Effector memory CD8-positive, alpha-beta T cell (primary cell): ENCODE results near the gene PSME3.

Experiments
- ATAC-seq: fragments of 150-1000 bp; cut with Tn5 transposase; replicated peaks from 2 replicates; pipeline ENCODE4 v1.10.0; 2021; ENCODE audit warnings: mild to moderate bottlenecking, moderate library complexity
- DNase-seq, 3 experiments: peaks; one replicate each; pipeline ENCODE4 v3.0.0; 2021
- H3K27ac Mint-ChIP-seq, 2 donors: one replicate each; pipeline ENCODE4 v1.8.0; 2022; ENCODE audit warnings: mild to moderate bottlenecking in 2 of 2, mixed read lengths in 2 of 2, moderate library complexity in 2 of 2
- H3K27me3 Mint-ChIP-seq, 2 donors: one replicate each; pipeline ENCODE4 v1.8.0; 2022; ENCODE audit warnings: mixed read lengths in 2 of 2
- H3K36me3 Mint-ChIP-seq: one replicate; pipeline ENCODE4 v1.8.0; 2022; ENCODE audit warnings: mild to moderate bottlenecking, moderate library complexity, mixed read lengths; ENCODE audit not compliant: insufficient read depth
- H3K4me1 Mint-ChIP-seq, 2 donors: one replicate each; pipeline ENCODE4 v1.8.0; 2022; ENCODE audit warnings: low read depth in 2 of 2, mixed read lengths in 2 of 2
- H3K4me3 Mint-ChIP-seq, 2 donors: one replicate each; pipeline ENCODE4 v1.8.0; 2022; ENCODE audit warnings: mild to moderate bottlenecking in 2 of 2, mixed read lengths in 2 of 2, moderate library complexity in 2 of 2
- H3K9me3 Mint-ChIP-seq, 2 donors: one replicate each; pipeline ENCODE4 v1.8.0; 2022; ENCODE audit warnings: mixed read lengths in 2 of 2

PSME3 gene

DNA sequence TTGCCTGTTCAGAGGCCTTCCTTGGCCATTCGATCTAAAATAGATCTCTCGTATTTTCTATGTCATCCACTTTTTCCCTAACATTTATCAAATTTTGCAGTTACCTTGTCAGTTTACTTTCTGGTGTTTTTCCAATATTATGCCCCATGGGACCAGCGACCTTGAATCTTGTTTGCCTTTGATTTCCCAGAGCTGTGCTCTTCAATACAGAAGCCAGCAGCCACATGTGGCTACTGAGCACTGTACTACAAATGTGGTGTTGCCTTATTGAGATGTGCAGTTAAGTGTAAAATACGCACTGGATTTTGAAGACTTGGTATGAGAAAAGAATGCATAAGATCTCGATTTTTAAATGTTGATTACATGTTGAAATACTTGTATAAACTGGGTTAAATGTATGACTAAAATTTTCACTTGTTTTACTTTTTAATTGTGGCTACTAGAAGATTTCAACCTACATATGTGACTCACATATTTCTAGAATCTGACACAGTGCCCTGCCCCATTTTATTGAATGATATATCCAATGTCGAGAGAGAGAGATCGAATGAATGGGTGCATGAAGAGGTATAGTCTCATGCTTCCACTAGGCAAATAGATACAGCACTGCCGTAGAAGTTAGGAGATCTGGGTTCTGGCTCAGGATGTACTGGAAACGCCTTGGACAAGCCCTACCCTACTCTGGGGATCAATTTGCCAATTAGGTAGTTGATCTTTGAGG lies 824 bp upstream of the PSME3 start:
- no peaks in the 10 kb centered on the region for H3K9me3 Mint-ChIP-seq
- ATAC-seq (peak; percentile 13), DNase-seq (peak in 1 of 3 experiments; percentile 4)
- H3K36me3 Mint-ChIP-seq = peaks cover 40% of the 10 kb centered on the region
- peaks cover 17 to 21% of the 10 kb centered on the region in 2 donors for H3K27me3 Mint-ChIP-seq
- H3K4me3 Mint-ChIP-seq = peak overlapping the region; percentile 96 to 97
- peaks cover 7 to 14% of the 10 kb centered on the region in 2 donors for H3K4me1 Mint-ChIP-seq
- peak overlapping the region; percentile 99 for H3K27ac Mint-ChIP-seq

DNA sequence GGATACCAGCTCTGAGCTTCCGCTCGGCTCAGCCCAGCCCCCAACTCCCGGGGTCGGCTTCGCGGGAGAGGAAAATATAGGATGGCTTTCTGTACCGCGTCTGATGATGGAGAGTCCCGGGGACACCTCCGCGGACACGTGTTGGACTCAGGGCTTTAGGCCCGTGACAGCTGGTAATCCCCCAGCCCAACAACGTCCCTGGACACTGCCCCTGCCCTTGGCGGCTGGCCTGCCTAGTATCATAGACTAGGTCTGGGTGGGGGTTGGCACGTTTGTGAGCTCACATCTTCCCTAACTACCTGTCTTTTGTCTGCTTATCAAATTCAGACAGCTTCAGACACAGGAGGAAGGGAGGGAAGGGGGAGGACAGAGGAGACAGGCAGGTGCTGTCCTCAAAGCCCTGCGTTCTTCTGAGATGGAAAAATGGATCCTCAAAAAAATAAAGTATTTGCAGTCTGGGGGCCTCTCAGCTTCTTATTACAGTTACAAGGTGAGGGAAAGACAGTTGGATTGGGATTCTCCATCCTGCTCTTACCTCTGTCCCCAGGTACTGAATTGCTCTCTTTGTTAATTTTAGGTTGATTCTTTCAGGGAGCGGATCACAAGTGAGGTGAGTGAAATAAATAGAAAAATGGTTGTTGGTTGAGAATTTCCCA lies 698 bp downstream of the PSME3 start:
- H3K27ac Mint-ChIP-seq = peak overlapping the region; percentile 99
- H3K9me3 Mint-ChIP-seq = no peaks in the 10 kb centered on the region
- H3K36me3 Mint-ChIP-seq = peaks cover 55% of the 10 kb centered on the region
- H3K27me3 Mint-ChIP-seq = peaks cover 4 to 6% of the 10 kb centered on the region in 2 donors
- H3K4me3 Mint-ChIP-seq = peak overlapping the region; percentile 96 to 97
- DNase-seq (no peak), ATAC-seq (no peak)
- H3K4me1 Mint-ChIP-seq = peaks cover 11 to 14% of the 10 kb centered on the region in 2 donors

- DNase-seq = no peak
- no peak for ATAC-seq
- H3K4me3 Mint-ChIP-seq = no peak overlapping the region
- H3K9me3 Mint-ChIP-seq = no peaks in the 10 kb centered on the region
- H3K4me1 Mint-ChIP-seq = peaks cover 11 to 14% of the 10 kb centered on the region in 2 donors
- peak overlapping the region in 1 of 2 donors; percentile 77 for H3K27ac Mint-ChIP-seq
- H3K36me3 Mint-ChIP-seq = peaks cover 73% of the 10 kb centered on the region
- no peaks in the 10 kb centered on the region for H3K27me3 Mint-ChIP-seq
Measured at GRCh38 chr17:42835732-42836131, 2.5 kb downstream of the PSME3 start.

GRCh38 chr17:42841975-42842685 lies 8.9 kb downstream of the PSME3 start:
- no peak for DNase-seq
- Mint-ChIP-seq H3K27ac (no peak overlapping the region), H3K4me3 (no peak overlapping the region), H3K36me3 (peaks cover 60% of the 10 kb centered on the region), H3K9me3 (no peaks in the 10 kb centered on the region), H3K27me3 (no peaks in the 10 kb centered on the region), H3K4me1 (peaks cover 8 to 14% of the 10 kb centered on the region in 2 donors)
- no peak for ATAC-seq

GRCh38 chr17:42843358-42843934 lies 10.2 kb downstream of the PSME3 start:
- Mint-ChIP-seq H3K9me3 (no peaks in the 10 kb centered on the region), H3K27me3 (no peaks in the 10 kb centered on the region), H3K4me3 (no peak overlapping the region), H3K36me3 (peaks cover 47% of the 10 kb centered on the region), H3K27ac (no peak overlapping the region), H3K4me1 (peaks cover 8 to 10% of the 10 kb centered on the region in 2 donors)
- DNase-seq (no peak), ATAC-seq (no peak)

DNA sequence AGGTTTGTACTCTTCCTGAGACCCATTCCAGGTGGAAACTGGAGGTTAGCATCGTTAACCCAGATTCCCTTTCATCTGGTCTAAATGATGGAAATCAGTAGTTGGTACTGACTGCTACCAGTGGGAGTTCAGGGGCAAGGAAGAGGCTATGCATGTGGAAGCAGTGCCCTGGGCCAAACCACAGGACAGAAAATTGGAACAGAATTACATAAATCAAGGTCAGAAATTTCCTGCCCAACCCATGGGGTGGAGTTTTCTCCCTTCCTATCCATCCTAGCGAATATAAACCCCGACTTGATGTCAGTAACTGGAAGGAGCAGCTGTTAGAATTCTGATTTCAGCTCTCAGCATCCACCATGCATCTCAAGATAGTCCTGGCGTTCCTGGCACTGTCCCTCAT lies 11.1 kb downstream of the PSME3 start, which contains the start of gene AOC2:
Gene AOC2, plus strand, starts transcription at position 310 of the 400 bp plus-strand sequence. Its CDS starts 47 bp downstream, at position 357.
- no peak within 1 kb of the TSS for H3K27ac Mint-ChIP-seq
- peaks cover 39% of the 10 kb centered on the region for H3K36me3 Mint-ChIP-seq
- DNase-seq (no peak), ATAC-seq (no peak)
- no peaks in the 10 kb centered on the region for H3K9me3 Mint-ChIP-seq
- peaks cover 8 to 10% of the 10 kb centered on the region in 2 donors for H3K4me1 Mint-ChIP-seq
- no peaks in the 10 kb centered on the region for H3K27me3 Mint-ChIP-seq
- H3K4me3 Mint-ChIP-seq = no peak within 1 kb of the TSS

DNA sequence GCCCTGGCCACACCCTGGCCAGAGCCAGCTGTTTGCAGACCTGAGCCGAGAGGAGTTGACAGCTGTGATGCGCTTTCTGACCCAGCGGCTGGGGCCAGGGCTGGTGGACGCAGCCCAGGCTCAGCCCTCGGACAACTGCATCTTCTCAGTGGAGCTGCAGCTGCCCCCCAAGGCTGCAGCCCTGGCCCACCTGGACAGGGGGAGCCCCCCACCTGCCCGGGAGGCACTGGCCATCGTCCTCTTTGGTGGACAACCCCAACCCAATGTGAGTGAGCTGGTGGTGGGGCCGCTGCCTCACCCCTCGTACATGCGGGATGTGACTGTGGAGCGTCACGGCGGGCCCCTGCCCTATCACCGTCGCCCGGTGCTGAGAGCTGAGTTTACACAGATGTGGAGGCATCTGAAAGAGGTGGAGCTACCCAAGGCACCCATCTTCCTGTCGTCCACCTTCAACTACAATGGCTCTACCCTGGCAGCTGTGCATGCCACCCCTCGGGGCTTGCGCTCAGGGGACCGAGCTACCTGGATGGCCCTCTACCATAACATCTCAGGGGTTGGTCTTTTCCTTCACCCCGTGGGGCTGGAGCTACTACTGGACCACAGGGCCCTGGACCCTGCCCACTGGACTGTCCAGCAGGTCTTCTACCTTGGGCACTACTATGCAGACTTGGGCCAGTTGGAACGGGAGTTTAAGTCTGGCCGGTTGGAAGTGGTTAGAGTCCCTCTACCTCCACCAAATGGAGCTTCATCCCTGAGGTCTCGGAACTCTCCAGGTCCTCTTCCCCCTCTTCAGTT lies 11.8 kb downstream of the PSME3 start:
- Mint-ChIP-seq H3K27me3 (no peaks in the 10 kb centered on the region), H3K9me3 (no peaks in the 10 kb centered on the region), H3K27ac (no peak overlapping the region), H3K36me3 (peaks cover 32% of the 10 kb centered on the region), H3K4me1 (peaks cover 8 to 10% of the 10 kb centered on the region in 2 donors), H3K4me3 (no peak overlapping the region)
- ATAC-seq (no peak), DNase-seq (no peak)

- DNase-seq = no peak
- no peaks in the 10 kb centered on the region for H3K9me3 Mint-ChIP-seq
- no peak overlapping the region for H3K4me3 Mint-ChIP-seq
- H3K4me1 Mint-ChIP-seq = peaks cover 8 to 13% of the 10 kb centered on the region in 2 donors
- H3K27me3 Mint-ChIP-seq = no peaks in the 10 kb centered on the region
- H3K36me3 Mint-ChIP-seq = peaks cover 26% of the 10 kb centered on the region
- ATAC-seq = no peak
- peak overlapping the region in 1 of 2 donors; percentile 59 for H3K27ac Mint-ChIP-seq
Measured at GRCh38 chr17:42845556-42845917, 12.3 kb downstream of the PSME3 start.

- H3K27ac Mint-ChIP-seq = peak overlapping the region; percentile 59 to 62
- DNase-seq (no peak), ATAC-seq (peak; percentile 42)
- H3K9me3 Mint-ChIP-seq = no peaks in the 10 kb centered on the region
- peaks cover 8 to 13% of the 10 kb centered on the region in 2 donors for H3K4me1 Mint-ChIP-seq
- no peak overlapping the region for H3K4me3 Mint-ChIP-seq
- H3K36me3 Mint-ChIP-seq = peaks cover 21% of the 10 kb centered on the region
- no peaks in the 10 kb centered on the region for H3K27me3 Mint-ChIP-seq
Measured at GRCh38 chr17:42845918-42846593, 12.9 kb downstream of the PSME3 start.

- ATAC-seq (no peak), DNase-seq (no peak)
- peak overlapping the region; percentile 59 to 62 for H3K27ac Mint-ChIP-seq
- no peak overlapping the region for H3K4me3 Mint-ChIP-seq
- H3K9me3 Mint-ChIP-seq = no peaks in the 10 kb centered on the region
- H3K4me1 Mint-ChIP-seq = peaks cover 8 to 13% of the 10 kb centered on the region in 2 donors
- peaks cover 15% of the 10 kb centered on the region for H3K36me3 Mint-ChIP-seq
- H3K27me3 Mint-ChIP-seq = no peaks in the 10 kb centered on the region
Measured at GRCh38 chr17:42846594-42847280, 13.5 kb downstream of the PSME3 start.

- DNase-seq = no peak
- no peak for ATAC-seq
- H3K9me3 Mint-ChIP-seq = no peaks in the 10 kb centered on the region
Measured at GRCh38 chr17:42848093-42848492, 14.9 kb downstream of the PSME3 start.

GRCh38 chr17:42849031-42849430 lies 15.8 kb downstream of the PSME3 start:
- ATAC-seq (no peak), DNase-seq (no peak)
- no peak overlapping the region for H3K4me3 Mint-ChIP-seq
- H3K4me1 Mint-ChIP-seq = peaks cover 8 to 13% of the 10 kb centered on the region in 2 donors
- peaks cover 14% of the 10 kb centered on the region for H3K36me3 Mint-ChIP-seq
- no peaks in the 10 kb centered on the region for H3K9me3 Mint-ChIP-seq
- peaks cover 8 to 18% of the 10 kb centered on the region in 2 donors for H3K27me3 Mint-ChIP-seq
- no peak overlapping the region for H3K27ac Mint-ChIP-seq

More at GRCh38 chr17:42848093-42848492, 14.9 kb downstream of the PSME3 start:
- peaks cover 0 to 9% of the 10 kb centered on the region in 2 donors for H3K27me3 Mint-ChIP-seq
- no peak overlapping the region for H3K4me3 Mint-ChIP-seq
- H3K36me3 Mint-ChIP-seq = peaks cover 11% of the 10 kb centered on the region
- H3K27ac Mint-ChIP-seq = no peak overlapping the region
- H3K4me1 Mint-ChIP-seq = peaks cover 8 to 13% of the 10 kb centered on the region in 2 donors
